ENCODE results near the gene TEX38. TPM values are rescaled to one million over a fixed set of nuclear protein-coding genes. Genes with fewer than 3 reads are reported as not detected.

TEX38 gene
- total RNA-seq, 1 donor from 2014 or later, result not detected

- Histone ChIP-seq H3K4me3 (no peak overlapping the region), H3K4me1 (peaks cover 25% of the 10 kb centered on the region), H3K36me3 (no peaks in the 10 kb centered on the region), H3K27ac (no peak overlapping the region), H3K27me3 (no peaks in the 10 kb centered on the region), H3K9me3 (no peaks in the 10 kb centered on the region)
- DNase-seq (ENCODE audit: extremely low spot score in 2 of 2), result no peak
- intact Hi-C loops (cut with DNase I), result loop anchor here (10.0 kb wide), 3 partner anchors 107 to 317 kb away; partner anchors contain the start of gene MOB3C
- TF ChIP-seq POLR2A (IDR thresholded peaks at IDR 0.05) (no peak), POLR2AphosphoS5 (IDR thresholded peaks at IDR 0.05; ENCODE audit: insufficient read depth in 1 of 2, low read depth in 1 of 2) (no peak)
- TF ChIP-seq, protein P1, sequence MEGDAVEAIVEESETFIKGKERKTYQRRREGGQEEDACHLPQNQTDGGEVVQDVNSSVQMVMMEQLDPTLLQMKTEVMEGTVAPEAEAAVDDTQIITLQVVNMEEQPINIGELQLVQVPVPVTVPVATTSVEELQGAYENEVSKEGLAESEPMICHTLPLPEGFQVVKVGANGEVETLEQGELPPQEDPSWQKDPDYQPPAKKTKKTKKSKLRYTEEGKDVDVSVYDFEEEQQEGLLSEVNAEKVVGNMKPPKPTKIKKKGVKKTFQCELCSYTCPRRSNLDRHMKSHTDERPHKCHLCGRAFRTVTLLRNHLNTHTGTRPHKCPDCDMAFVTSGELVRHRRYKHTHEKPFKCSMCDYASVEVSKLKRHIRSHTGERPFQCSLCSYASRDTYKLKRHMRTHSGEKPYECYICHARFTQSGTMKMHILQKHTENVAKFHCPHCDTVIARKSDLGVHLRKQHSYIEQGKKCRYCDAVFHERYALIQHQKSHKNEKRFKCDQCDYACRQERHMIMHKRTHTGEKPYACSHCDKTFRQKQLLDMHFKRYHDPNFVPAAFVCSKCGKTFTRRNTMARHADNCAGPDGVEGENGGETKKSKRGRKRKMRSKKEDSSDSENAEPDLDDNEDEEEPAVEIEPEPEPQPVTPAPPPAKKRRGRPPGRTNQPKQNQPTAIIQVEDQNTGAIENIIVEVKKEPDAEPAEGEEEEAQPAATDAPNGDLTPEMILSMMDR (IDR thresholded peaks at IDR 0.05), result no peak
Observed at GRCh38 chr1:46721686-46722205, 50.1 kb downstream of the TEX38 start.

Other genes starting within 250 kb of the TEX38 start
- 0.25 TPM for gene DMBX1, start 182.0 kb upstream of the TEX38 start, total RNA-seq
- not detected for gene KNCN, start 120.2 kb upstream of the TEX38 start, total RNA-seq
- gene MKNK1, start 67.6 kb upstream of the TEX38 start, total RNA-seq, result 55.5 TPM
- gene MOB3C, start 55.0 kb upstream of the TEX38 start, total RNA-seq, result 33.9 TPM
- gene ATPAF1, start 3.5 kb upstream of the TEX38 start, total RNA-seq, result 37.1 TPM
- 67.3 TPM for gene EFCAB14, start 47.3 kb downstream of the TEX38 start, total RNA-seq
- 74.4 TPM for gene CYP4B1, start 127.2 kb downstream of the TEX38 start, total RNA-seq

Measured in vagina (tissue), 2 donors.